Esophagus (tissue), 2 donors: ENCODE results near the gene TTF1. TPM values are rescaled to one million over a fixed set of nuclear protein-coding genes. Genes with fewer than 3 reads are reported as not detected.
"Not testable (repeated sequence)": the region's sequence is repeated elsewhere in the genome, so short reads cannot be mapped to it uniquely, and the experiment has no call there.

ENCODE experiments used
- H3K27ac ChIP-seq, 2 donors: one replicate each; pipeline ENCODE4 v1.5.1; 2013; ENCODE audit warnings: low read depth in 2 of 2, mild to moderate bottlenecking in 2 of 2, inconsistent platforms in 1 of 2, low read length in 1 of 2, moderate library complexity in 1 of 2
- H3K27me3 ChIP-seq, 2 donors: one replicate each; pipeline ENCODE4 v1.6.1; 2013; ENCODE audit warnings: low read length in 2 of 2, control low read depth in 1 of 2, mild to moderate bottlenecking in 1 of 2; ENCODE audit not compliant: insufficient read depth in 2 of 2, control insufficient read depth in 1 of 2
- H3K36me3 ChIP-seq, 2 donors: one replicate each; pipeline ENCODE4 v1.6.1; 2013; ENCODE audit warnings: low read length in 1 of 2; ENCODE audit not compliant: control insufficient read depth in 2 of 2, insufficient read depth in 2 of 2
- H3K4me1 ChIP-seq, 2 donors: one replicate each; pipeline ENCODE4 v1.6.1; 2013; ENCODE audit warnings: low read length in 1 of 2; ENCODE audit not compliant: control insufficient read depth in 2 of 2, insufficient read depth in 2 of 2
- H3K4me3 ChIP-seq, 2 donors: one replicate each; pipeline ENCODE4 v1.5.1; 2013; ENCODE audit warnings: low read length in 2 of 2, mild to moderate bottlenecking in 2 of 2, low read depth in 1 of 2, moderate library complexity in 1 of 2
- H3K9me3 ChIP-seq, 2 donors: one replicate each; pipeline ENCODE4 v1.6.1; 2013; ENCODE audit warnings: mild to moderate bottlenecking in 2 of 2, low read depth in 1 of 2, low read length in 1 of 2, moderate library complexity in 1 of 2; ENCODE audit not compliant: control insufficient read depth in 2 of 2, insufficient read depth in 1 of 2
- WGBS, 2 donors: extraction: QIAGEN DNeasy Blood & Tissue Kit; methylation state at CpG; one replicate each; pipeline ENCODE4 v1.1.7; 2013; 5-methylcytosine and 5-hydroxymethylcytosine counted together
- polyA plus RNA-seq, 2 donors: library from polyadenylated mRNA; stranded (reverse); fragments of 200-250 nt; gene quantifications; one replicate each; pipeline ENCODE4 v1.2.3, GENCODE V29; 2013
- donor health status: healthy with polysubstance abuse.
- donor health status: Bipolar disorder and iron deficiency.

Gene TTF1
- polyA plus RNA-seq, 2 donors: 9.2 to 11.1 TPM

- H3K4me3 ChIP-seq, H3K27ac ChIP-seq, H3K4me1 ChIP-seq, H3K27me3 ChIP-seq, H3K9me3 ChIP-seq: not testable (repeated sequence)
- peaks cover 0 to 33% of the 10 kb centered on the region in 2 donors for H3K36me3 ChIP-seq
- 95 to 99% methylated on average over 2 of the region's 2 CpGs for WGBS, 2 donors
Measured at GRCh38 chr9:132377769-132378168, 28.9 kb downstream of the TTF1 start.

- Histone ChIP-seq H3K27ac (peak overlapping the region in 1 of 2 donors; percentile 41), H3K9me3 (peaks cover 0 to under 1% of the 10 kb centered on the region in 2 donors), H3K4me1 (peaks cover 4 to 6% of the 10 kb centered on the region in 2 donors), H3K4me3 (no peak overlapping the region), H3K27me3 (no peaks in the 10 kb centered on the region), H3K36me3 (peaks cover 0 to 12% of the 10 kb centered on the region in 2 donors)
- 62 to 68% methylated on average over 14 of the region's 14 CpGs for WGBS, 2 donors
Measured at GRCh38 chr9:132372177-132373095, 34.2 kb downstream of the TTF1 start.

- Histone ChIP-seq H3K9me3 (no peaks in the 10 kb centered on the region), H3K4me3 (no peak overlapping the region), H3K27ac (no peak overlapping the region), H3K36me3 (no peaks in the 10 kb centered on the region), H3K27me3 (no peaks in the 10 kb centered on the region), H3K4me1 (peaks cover 4 to 6% of the 10 kb centered on the region in 2 donors)
- WGBS, 2 donors: 85 to 88% methylated on average over 4 of the region's 4 CpGs
Measured at GRCh38 chr9:132370592-132370991, 36.0 kb downstream of the TTF1 start.

- Histone ChIP-seq H3K27me3 (no peaks in the 10 kb centered on the region), H3K9me3 (no peaks in the 10 kb centered on the region), H3K27ac (no peak overlapping the region), H3K4me1 (peaks cover 4 to 6% of the 10 kb centered on the region in 2 donors), H3K36me3 (no peaks in the 10 kb centered on the region), H3K4me3 (no peak overlapping the region)
- 91 to 92% methylated on average over 4 of the region's 4 CpGs for WGBS, 2 donors
Measured at GRCh38 chr9:132369421-132369820, 37.2 kb downstream of the TTF1 start.

DNA sequence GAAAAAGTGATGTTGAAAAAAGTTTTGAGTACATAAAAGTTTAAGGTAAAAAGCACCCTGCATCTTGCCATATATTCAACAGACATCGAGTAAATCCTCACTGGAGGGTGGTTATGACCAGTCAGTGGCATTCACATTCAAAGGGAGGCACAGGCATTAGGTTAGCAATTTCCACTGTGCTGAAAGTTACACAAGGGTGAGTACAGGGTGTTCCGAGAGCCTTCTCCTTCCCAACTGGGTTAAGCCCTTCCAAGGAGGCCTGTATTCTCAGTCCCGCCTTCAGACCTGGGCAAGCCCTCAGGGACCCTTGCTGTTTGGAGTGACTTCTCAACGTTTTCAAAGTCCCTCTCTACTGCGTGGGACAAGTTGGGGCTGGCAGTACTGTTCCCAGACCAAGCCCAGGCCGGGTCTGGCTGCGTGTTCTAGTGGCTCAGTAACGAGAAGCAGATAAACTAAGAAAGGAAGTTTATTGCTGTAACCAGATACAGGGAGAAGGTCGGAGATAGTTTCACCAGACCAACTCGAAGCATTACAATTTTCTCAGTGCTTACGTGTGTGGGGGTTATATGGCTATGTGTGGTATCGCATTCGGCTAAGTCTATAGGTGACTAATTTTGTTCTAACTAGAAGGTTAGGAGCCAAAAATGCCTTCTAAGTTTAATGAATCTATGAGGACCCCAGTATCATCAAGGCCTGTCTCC lies 38.9 kb downstream of the TTF1 start:
- Histone ChIP-seq H3K4me1 (peaks cover 3 to 4% of the 10 kb centered on the region in 2 donors), H3K27ac (no peak overlapping the region), H3K36me3 (no peaks in the 10 kb centered on the region), H3K4me3 (no peak overlapping the region), H3K27me3 (no peaks in the 10 kb centered on the region), H3K9me3 (no peaks in the 10 kb centered on the region)
- WGBS, 2 donors: 58 to 64% methylated on average over 13 of the region's 13 CpGs

GRCh38 chr9:132366481-132366880 lies 40.2 kb downstream of the TTF1 start:
- Histone ChIP-seq H3K4me3 (no peak overlapping the region), H3K27me3 (no peaks in the 10 kb centered on the region), H3K9me3 (no peaks in the 10 kb centered on the region), H3K36me3 (no peaks in the 10 kb centered on the region), H3K4me1 (peaks cover 3 to 4% of the 10 kb centered on the region in 2 donors), H3K27ac (no peak overlapping the region)
- 93% methylated on average over 4 of the region's 4 CpGs for WGBS, 2 donors

- H3K9me3 ChIP-seq: no peaks in the 10 kb centered on the region
- H3K4me3 ChIP-seq: no peak overlapping the region
- H3K27ac ChIP-seq: no peak overlapping the region
- 62 to 69% methylated on average over 3 of the region's 3 CpGs for WGBS, 2 donors
- no peaks in the 10 kb centered on the region for H3K27me3 ChIP-seq
- no peaks in the 10 kb centered on the region for H3K36me3 ChIP-seq
- H3K4me1 ChIP-seq: peaks cover 3 to 4% of the 10 kb centered on the region in 2 donors
Measured at GRCh38 chr9:132365986-132366385, 40.7 kb downstream of the TTF1 start.

DNA sequence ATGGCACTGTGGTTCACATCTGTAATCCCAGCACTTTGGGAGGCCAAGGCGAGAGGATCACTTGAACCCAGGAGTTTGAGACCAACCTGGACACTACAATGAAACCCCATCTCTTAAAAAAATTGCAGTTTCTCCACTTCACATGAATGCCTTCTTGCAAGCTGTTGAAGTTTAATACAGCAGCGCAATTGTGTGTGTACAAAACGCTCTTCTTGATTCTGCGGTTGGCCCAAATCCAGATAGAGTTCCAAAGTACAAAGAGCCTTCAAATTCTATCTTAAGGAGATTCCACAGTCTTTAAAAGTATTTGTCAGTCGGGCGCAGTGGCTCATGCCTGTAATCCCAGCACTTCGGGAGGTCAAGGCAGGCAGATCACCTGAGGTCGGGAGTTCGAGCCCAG lies 42.6 kb downstream of the TTF1 start:
- H3K4me3 ChIP-seq: no peak overlapping the region
- WGBS, 2 donors: 79 to 88% methylated on average over 9 of the region's 9 CpGs

DNA sequence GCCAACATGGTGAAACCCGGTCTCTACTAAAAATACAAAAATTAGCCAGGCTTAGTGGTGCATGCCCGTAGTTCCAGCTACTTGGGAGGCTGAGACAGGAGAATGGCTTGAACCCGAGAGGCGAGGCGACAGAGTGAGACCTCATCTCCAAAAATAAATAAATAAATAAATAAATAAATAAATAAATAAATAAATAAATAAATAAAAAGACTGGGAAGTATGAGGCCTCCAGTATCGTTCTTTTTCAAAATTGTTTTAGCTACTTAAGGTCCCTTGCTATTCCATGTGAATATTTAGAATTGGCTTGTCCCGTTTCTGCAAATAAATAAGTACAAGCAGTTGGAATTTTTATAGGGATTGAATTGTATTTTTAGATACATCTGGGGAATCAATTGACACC lies 48.9 kb downstream of the TTF1 start:
- 90 to 91% methylated on average over 7 of the region's 7 CpGs for WGBS, 2 donors
- H3K36me3 ChIP-seq: no peaks in the 10 kb centered on the region
- H3K9me3 ChIP-seq: no peaks in the 10 kb centered on the region
- peaks cover 0 to 3% of the 10 kb centered on the region in 2 donors for H3K4me1 ChIP-seq
- H3K27me3 ChIP-seq: no peaks in the 10 kb centered on the region
- H3K27ac ChIP-seq: no peak overlapping the region
- H3K4me3 ChIP-seq: no peak overlapping the region

More for the DNA sequence above, 42.6 kb downstream of the TTF1 start:
- H3K4me1 ChIP-seq: peaks cover 3 to 4% of the 10 kb centered on the region in 2 donors
- no peaks in the 10 kb centered on the region for H3K36me3 ChIP-seq
- H3K27ac ChIP-seq: no peak overlapping the region
- no peaks in the 10 kb centered on the region for H3K27me3 ChIP-seq
- no peaks in the 10 kb centered on the region for H3K9me3 ChIP-seq
